ENCODE measurements around the gene SEC16B.

Gene SEC16B

DNA sequence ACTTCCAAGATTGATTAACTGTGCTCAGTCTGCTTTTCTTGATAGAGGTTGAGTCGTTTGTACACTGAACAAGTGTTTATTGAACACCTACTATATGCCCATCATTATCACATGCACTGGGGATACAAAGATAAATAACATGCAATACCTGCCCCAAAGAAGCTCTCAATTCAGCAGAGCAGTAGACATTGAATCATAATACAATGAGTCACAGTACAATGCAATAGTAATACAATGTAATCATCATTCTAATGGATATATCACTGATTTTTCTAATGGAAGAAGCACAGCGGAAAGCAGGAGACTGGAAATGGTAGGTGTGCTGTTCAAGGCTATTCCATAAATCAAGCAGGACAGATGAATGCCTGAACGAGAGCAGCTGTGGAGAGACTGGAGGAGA is 3.7 kb upstream of the SEC16B start:
- H2BK5ac ChIP-seq (ENCODE audit: low read depth, low read length, poor library complexity, severe bottlenecking): no peak overlapping the region
- no peak overlapping the region for H2AK5ac ChIP-seq (ENCODE audit: low read length, severe bottlenecking)
- no peaks in the 10 kb centered on the region for H3K9me3 ChIP-seq (ENCODE audit: control insufficient read depth, low read length)
- no peak overlapping the region for H3K4me3 ChIP-seq (ENCODE audit: insufficient read depth in 1 of 2, low read depth in 1 of 2, low read length in 2 of 2)
- H3K4me1 ChIP-seq (ENCODE audit: control insufficient read depth, insufficient read depth, low read depth, low read length): peaks cover 8% of the 10 kb centered on the region
- no peak overlapping the region for H4K8ac ChIP-seq (ENCODE audit: low read length)
- H2BK12ac ChIP-seq (ENCODE audit: low read length in 2 of 2): no peak overlapping the region
- no peak overlapping the region for H2BK15ac ChIP-seq (ENCODE audit: low read depth, poor library complexity, severe bottlenecking)
- H3K27ac ChIP-seq (ENCODE audit: low read length, poor library complexity, severe bottlenecking): no peak overlapping the region
- H3K9ac ChIP-seq (ENCODE audit: low read length): no peak overlapping the region
- H3K4ac ChIP-seq (ENCODE audit: low read depth in 1 of 2, low read length in 2 of 2): no peak overlapping the region
- no peak overlapping the region for H3K18ac ChIP-seq (ENCODE audit: low read depth in 1 of 2, low read length in 2 of 2)
- H3K14ac ChIP-seq (ENCODE audit: low read length in 2 of 2): no peak overlapping the region
- H3K23ac ChIP-seq (ENCODE audit: low read length in 2 of 2): no peak overlapping the region
- H3K79me1 ChIP-seq (replicated peaks; ENCODE audit: low read length, poor library complexity, severe bottlenecking): peaks cover 22% of the 10 kb centered on the region
- no peak overlapping the region for H3K4me2 ChIP-seq (ENCODE audit: low read length, poor library complexity, severe bottlenecking)
- no peak for DNase-seq
- H4K91ac ChIP-seq (ENCODE audit: low read length): no peak overlapping the region
- H2AFZ ChIP-seq (ENCODE audit: low read depth, low read length): no peak overlapping the region
- H2BK120ac ChIP-seq (ENCODE audit: low read depth, low read length): no peak overlapping the region
- peaks cover 4 to 9% of the 10 kb centered on the region in 2 experiments for H3K36me3 ChIP-seq (ENCODE audit: control insufficient read depth in 1 of 2, insufficient read depth in 2 of 2, low read depth in 1 of 2, low read length in 2 of 2)
- H3K27me3 ChIP-seq (ENCODE audit: control insufficient read depth in 1 of 2, insufficient read depth in 1 of 2, low read length in 2 of 2): no peaks in the 10 kb centered on the region
- 67% methylated on average over 2 of the region's 3 CpGs for WGBS

DNA sequence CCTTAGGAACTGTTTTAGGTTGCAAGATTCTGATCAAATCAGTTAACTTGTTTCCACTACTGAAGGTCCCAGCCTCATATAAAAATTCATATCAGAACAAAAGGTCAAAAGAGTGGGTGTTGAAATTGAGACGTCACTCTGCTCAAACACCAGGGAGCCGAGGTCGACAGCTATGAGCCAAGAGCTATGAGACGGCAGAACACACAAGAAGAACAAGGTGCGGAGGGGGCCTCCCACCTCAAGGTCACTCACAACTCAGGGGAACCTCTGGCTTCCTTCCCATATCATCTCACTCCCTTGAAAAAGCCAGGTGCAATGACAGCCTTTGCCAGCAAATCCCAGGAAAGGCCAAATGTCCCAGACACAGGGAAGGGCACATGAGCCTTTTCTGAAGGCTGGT is 749 bp downstream of the SEC16B start:
- H2BK120ac ChIP-seq (ENCODE audit: low read depth, low read length): no peak overlapping the region
- H3K4me3 ChIP-seq (ENCODE audit: insufficient read depth in 1 of 2, low read depth in 1 of 2, low read length in 2 of 2): no peak overlapping the region
- no peak overlapping the region for H3K18ac ChIP-seq (ENCODE audit: low read depth in 1 of 2, low read length in 2 of 2)
- H3K27ac ChIP-seq (ENCODE audit: low read length, poor library complexity, severe bottlenecking): no peak overlapping the region
- no peak overlapping the region for H3K4me2 ChIP-seq (ENCODE audit: low read length, poor library complexity, severe bottlenecking)
- peaks cover 22% of the 10 kb centered on the region for H3K79me1 ChIP-seq (replicated peaks; ENCODE audit: low read length, poor library complexity, severe bottlenecking)
- H3K9ac ChIP-seq (ENCODE audit: low read length): no peak overlapping the region
- no peak overlapping the region for H2BK15ac ChIP-seq (ENCODE audit: low read depth, poor library complexity, severe bottlenecking)
- no peaks in the 10 kb centered on the region for H3K4me1 ChIP-seq (ENCODE audit: control insufficient read depth, insufficient read depth, low read depth, low read length)
- H3K36me3 ChIP-seq (ENCODE audit: control insufficient read depth in 1 of 2, insufficient read depth in 2 of 2, low read depth in 1 of 2, low read length in 2 of 2): peaks cover 21 to 34% of the 10 kb centered on the region in 2 experiments
- 87% methylated on average over 5 of the region's 5 CpGs for WGBS
- no peaks in the 10 kb centered on the region for H3K27me3 ChIP-seq (ENCODE audit: control insufficient read depth in 1 of 2, insufficient read depth in 1 of 2, low read length in 2 of 2)
- no peak overlapping the region for H4K8ac ChIP-seq (ENCODE audit: low read length)
- H2BK12ac ChIP-seq (ENCODE audit: low read length in 2 of 2): no peak overlapping the region
- no peaks in the 10 kb centered on the region for H3K9me3 ChIP-seq (ENCODE audit: control insufficient read depth, low read length)
- no peak overlapping the region for H3K23ac ChIP-seq (ENCODE audit: low read length in 2 of 2)
- no peak overlapping the region for H2BK5ac ChIP-seq (ENCODE audit: low read depth, low read length, poor library complexity, severe bottlenecking)
- H2AFZ ChIP-seq (ENCODE audit: low read depth, low read length): no peak overlapping the region
- H3K4ac ChIP-seq (ENCODE audit: low read depth in 1 of 2, low read length in 2 of 2): no peak overlapping the region
- H4K91ac ChIP-seq (ENCODE audit: low read length): no peak overlapping the region
- DNase-seq: no peak
- H2AK5ac ChIP-seq (ENCODE audit: low read length, severe bottlenecking): no peak overlapping the region
- no peak overlapping the region for H3K14ac ChIP-seq (ENCODE audit: low read length in 2 of 2)

DNA sequence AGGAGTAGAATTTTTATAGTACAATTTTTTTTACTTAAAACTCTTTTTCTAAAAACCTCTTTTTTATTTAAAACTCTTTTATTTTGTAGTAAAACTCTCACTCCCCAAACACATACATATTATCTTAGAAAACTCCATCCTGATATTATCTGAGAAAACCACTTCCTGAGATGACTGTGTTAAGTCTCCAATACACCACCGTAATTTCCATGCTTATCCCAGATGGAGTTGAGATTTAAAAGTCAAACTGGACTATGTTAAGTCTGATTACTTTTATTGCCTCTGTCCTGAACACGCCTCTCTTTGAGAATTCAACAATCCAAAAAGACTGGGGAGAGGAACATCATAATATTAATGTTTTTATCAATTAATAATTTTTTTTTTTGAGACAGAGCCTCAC is 3.7 kb downstream of the SEC16B start:
- Histone ChIP-seq H3K27ac (ENCODE audit: low read length, poor library complexity, severe bottlenecking) (no peak overlapping the region), H4K91ac (ENCODE audit: low read length) (no peak overlapping the region), H3K23ac (ENCODE audit: low read length in 2 of 2) (no peak overlapping the region), H3K14ac (ENCODE audit: low read length in 2 of 2) (no peak overlapping the region), H2BK12ac (ENCODE audit: low read length in 2 of 2) (no peak overlapping the region), H2BK15ac (ENCODE audit: low read depth, poor library complexity, severe bottlenecking) (no peak overlapping the region), H3K27me3 (ENCODE audit: control insufficient read depth in 1 of 2, insufficient read depth in 1 of 2, low read length in 2 of 2) (no peaks in the 10 kb centered on the region), H3K79me1 (replicated peaks; ENCODE audit: low read length, poor library complexity, severe bottlenecking) (peaks cover 16% of the 10 kb centered on the region), H3K9ac (ENCODE audit: low read length) (no peak overlapping the region), H3K4ac (ENCODE audit: low read depth in 1 of 2, low read length in 2 of 2) (no peak overlapping the region), H3K4me1 (ENCODE audit: control insufficient read depth, insufficient read depth, low read depth, low read length) (no peaks in the 10 kb centered on the region), H2AFZ (ENCODE audit: low read depth, low read length) (no peak overlapping the region), H3K36me3 (ENCODE audit: control insufficient read depth in 1 of 2, insufficient read depth in 2 of 2, low read depth in 1 of 2, low read length in 2 of 2) (peaks cover 36 to 37% of the 10 kb centered on the region in 2 experiments), H2BK120ac (ENCODE audit: low read depth, low read length) (no peak overlapping the region), H3K4me2 (ENCODE audit: low read length, poor library complexity, severe bottlenecking) (no peak overlapping the region), H2BK5ac (ENCODE audit: low read depth, low read length, poor library complexity, severe bottlenecking) (no peak overlapping the region), H3K4me3 (ENCODE audit: insufficient read depth in 1 of 2, low read depth in 1 of 2, low read length in 2 of 2) (no peak overlapping the region), H3K18ac (ENCODE audit: low read depth in 1 of 2, low read length in 2 of 2) (no peak overlapping the region), H3K9me3 (ENCODE audit: control insufficient read depth, low read length) (no peaks in the 10 kb centered on the region), H2AK5ac (ENCODE audit: low read length, severe bottlenecking) (no peak overlapping the region), H4K8ac (ENCODE audit: low read length) (no peak overlapping the region)
- no CpG with 5 or more reads among the region's 2 CpGs for WGBS
- DNase-seq: no peak

- H2BK120ac ChIP-seq (ENCODE audit: low read depth, low read length): no peak overlapping the region
- H3K79me1 ChIP-seq (replicated peaks; ENCODE audit: low read length, poor library complexity, severe bottlenecking): peaks cover 16% of the 10 kb centered on the region
- DNase-seq: no peak
- H3K9ac ChIP-seq (ENCODE audit: low read length): no peak overlapping the region
- no peak overlapping the region for H3K23ac ChIP-seq (ENCODE audit: low read length in 2 of 2)
- H3K4me2 ChIP-seq (ENCODE audit: low read length, poor library complexity, severe bottlenecking): no peak overlapping the region
- no peak overlapping the region for H2AK5ac ChIP-seq (ENCODE audit: low read length, severe bottlenecking)
- peaks cover 41 to 45% of the 10 kb centered on the region in 2 experiments for H3K36me3 ChIP-seq (ENCODE audit: control insufficient read depth in 1 of 2, insufficient read depth in 2 of 2, low read depth in 1 of 2, low read length in 2 of 2)
- H3K27me3 ChIP-seq (ENCODE audit: control insufficient read depth in 1 of 2, insufficient read depth in 1 of 2, low read length in 2 of 2): no peaks in the 10 kb centered on the region
- no peak overlapping the region for H2BK15ac ChIP-seq (ENCODE audit: low read depth, poor library complexity, severe bottlenecking)
- H3K4me3 ChIP-seq (ENCODE audit: insufficient read depth in 1 of 2, low read depth in 1 of 2, low read length in 2 of 2): no peak overlapping the region
- H2BK5ac ChIP-seq (ENCODE audit: low read depth, low read length, poor library complexity, severe bottlenecking): no peak overlapping the region
- WGBS: 80% methylated on average over 4 of the region's 4 CpGs
- no peak overlapping the region for H4K8ac ChIP-seq (ENCODE audit: low read length)
- no peak overlapping the region for H3K4ac ChIP-seq (ENCODE audit: low read depth in 1 of 2, low read length in 2 of 2)
- no peak overlapping the region for H3K14ac ChIP-seq (ENCODE audit: low read length in 2 of 2)
- no peak overlapping the region for H2BK12ac ChIP-seq (ENCODE audit: low read length in 2 of 2)
- H3K27ac ChIP-seq (ENCODE audit: low read length, poor library complexity, severe bottlenecking): no peak overlapping the region
- H2AFZ ChIP-seq (ENCODE audit: low read depth, low read length): no peak overlapping the region
- no peaks in the 10 kb centered on the region for H3K4me1 ChIP-seq (ENCODE audit: control insufficient read depth, insufficient read depth, low read depth, low read length)
- H3K9me3 ChIP-seq (ENCODE audit: control insufficient read depth, low read length): no peaks in the 10 kb centered on the region
- no peak overlapping the region for H3K18ac ChIP-seq (ENCODE audit: low read depth in 1 of 2, low read length in 2 of 2)
- no peak overlapping the region for H4K91ac ChIP-seq (ENCODE audit: low read length)
These were observed 4.6 kb downstream of the SEC16B start for GRCh38 chr1:177965293-177965692.
